ENCODE data around the gene KRTAP10-5. TPM values are rescaled to one million over a fixed set of nuclear protein-coding genes. Genes with fewer than 3 reads are reported as not detected.

The KRTAP10-5 gene
- total and polyA plus RNA-seq, 9 of the 15 experiments (the other 6 are each of a cell fraction or from before 2014, with no cell fraction given), result not detected

GRCh38 chr21:44582055-44582454, 1.7 kb upstream of the KRTAP10-5 start (continued):
- TF ChIP-seq ZHX1 (conservative IDR thresholded peaks at IDR 0.05; ENCODE audit: low read length), result no peak
- no peak for TF ChIP-seq NR2F6 (CRISPR knock-in tag; IDR thresholded peaks at IDR 0.05)
- no peak for TF ChIP-seq POLR2A (conservative IDR thresholded peaks at IDR 0.05)
- peak; percentile 27; the same call in 1 of the 2 replicates for TF ChIP-seq MYC (IDR thresholded peaks at IDR 0.05; ENCODE audit: low read depth, low read length)
- no peak for TF ChIP-seq MYC (CRISPR knock-in tag; IDR thresholded peaks at IDR 0.05; ENCODE audit: borderline replicate concordance, low read depth)
- peak; percentile 43; the same call in 1 of the 2 replicates for TF ChIP-seq SOX6 (IDR thresholded peaks at IDR 0.05)
- no peak for TF ChIP-seq ZNF253 (CRISPR knock-in tag; conservative IDR thresholded peaks at IDR 0.05)
- TF ChIP-seq, protein P1, sequence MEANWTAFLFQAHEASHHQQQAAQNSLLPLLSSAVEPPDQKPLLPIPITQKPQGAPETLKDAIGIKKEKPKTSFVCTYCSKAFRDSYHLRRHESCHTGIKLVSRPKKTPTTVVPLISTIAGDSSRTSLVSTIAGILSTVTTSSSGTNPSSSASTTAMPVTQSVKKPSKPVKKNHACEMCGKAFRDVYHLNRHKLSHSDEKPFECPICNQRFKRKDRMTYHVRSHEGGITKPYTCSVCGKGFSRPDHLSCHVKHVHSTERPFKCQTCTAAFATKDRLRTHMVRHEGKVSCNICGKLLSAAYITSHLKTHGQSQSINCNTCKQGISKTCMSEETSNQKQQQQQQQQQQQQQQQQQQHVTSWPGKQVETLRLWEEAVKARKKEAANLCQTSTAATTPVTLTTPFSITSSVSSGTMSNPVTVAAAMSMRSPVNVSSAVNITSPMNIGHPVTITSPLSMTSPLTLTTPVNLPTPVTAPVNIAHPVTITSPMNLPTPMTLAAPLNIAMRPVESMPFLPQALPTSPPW (CRISPR knock-in tag; IDR thresholded peaks at IDR 0.05), result peak; percentile 27; the same call in 1 of the 2 replicates
- TF ChIP-seq ZNF197 (CRISPR knock-in tag; IDR thresholded peaks at IDR 0.05; ENCODE audit: low read depth), result no peak
- no peak for TF ChIP-seq ZNF224 (CRISPR knock-in tag; IDR thresholded peaks at IDR 0.05)
- peak; percentile 95 for TF ChIP-seq JUNB (CRISPR knock-in tag; conservative IDR thresholded peaks at IDR 0.05)
- TF ChIP-seq TFAP4 (CRISPR knock-in tag; IDR thresholded peaks at IDR 0.05; ENCODE audit: borderline replicate concordance), result peak; percentile 86; the same call in 1 of the 2 replicates
- TF ChIP-seq ZNF551 (CRISPR knock-in tag; IDR thresholded peaks at IDR 0.05), result no peak
- no peak for TF ChIP-seq TEAD2 (tag; IDR thresholded peaks at IDR 0.05)
- no peak for TF ChIP-seq ZNF121 (CRISPR knock-in tag; conservative IDR thresholded peaks at IDR 0.05)
- TF ChIP-seq ZBED1 (IDR thresholded peaks at IDR 0.05), result no peak
- TF ChIP-seq NR4A1 (CRISPR knock-in tag; IDR thresholded peaks at IDR 0.05), result no peak
- TF ChIP-seq NR4A1 (tag; IDR thresholded peaks at IDR 0.05), result peak; percentile 82
- TF ChIP-seq NELFE (IDR thresholded peaks at IDR 0.05; ENCODE audit: insufficient read depth, insufficient read length), result no peak
- TF ChIP-seq BCLAF1 (IDR thresholded peaks at IDR 0.05; ENCODE audit: borderline replicate concordance in 1 of 2, control insufficient read depth in 1 of 2, low read depth in 2 of 2, low read length in 1 of 2), result no peak
- no peak for TF ChIP-seq CSDE1 (IDR thresholded peaks at IDR 0.05)
- TF ChIP-seq CEBPG (CRISPR knock-in tag; IDR thresholded peaks at IDR 0.05), result no peak
- peak; percentile 30 to 51; a peak in 1 of 4 replicates for TF ChIP-seq CEBPG (tag; conservative IDR thresholded peaks at IDR 0.05 in 1 of 2, IDR thresholded peaks at IDR 0.05 in 1 of 2)
